WTC11 (cell line): ENCODE data around the gene SYPL2.

Experiments
- CBFB ChIP-seq: sonication (generic); formaldehyde crosslinking; IDR thresholded peaks from 2 replicates; pipeline ENCODE4 v1.8.1; 2022; ENCODE audit warnings: mild to moderate bottlenecking, low read depth, missing genetic modification reagents
- CTCF ChIP-seq: fragments of 200-600 bp; IDR thresholded peaks from 2 replicates; pipeline ENCODE4 v1.8.0; 2022; ENCODE audit warnings: antibody characterized with exemption
- ELF4 ChIP-seq: sonication (generic); formaldehyde crosslinking; IDR thresholded peaks from 2 replicates; pipeline ENCODE4 v1.8.1; 2022; ENCODE audit warnings: low read depth, mild to moderate bottlenecking, moderate library complexity, missing genetic modification reagents
- ETV6 ChIP-seq: sonication (generic); formaldehyde crosslinking; IDR thresholded peaks from 2 replicates; pipeline ENCODE4 v1.8.1; 2022; ENCODE audit warnings: mild to moderate bottlenecking, missing genetic modification reagents
- HMGXB4 ChIP-seq: sonication (generic); formaldehyde crosslinking; IDR thresholded peaks from 2 replicates; pipeline ENCODE4 v1.8.1; 2023; ENCODE audit warnings: mild to moderate bottlenecking, moderate library complexity, missing genetic modification reagents
- JUN ChIP-seq: sonication (generic); formaldehyde crosslinking; IDR thresholded peaks from 2 replicates; pipeline ENCODE4 v1.8.0; 2023; ENCODE audit warnings: mild to moderate bottlenecking, missing genetic modification reagents
- KAT7 ChIP-seq: sonication (generic); formaldehyde crosslinking; IDR thresholded peaks from 2 replicates; pipeline ENCODE4 v1.8.1; 2023; ENCODE audit warnings: missing genetic modification reagents, mild to moderate bottlenecking, borderline replicate concordance
- MAX ChIP-seq: sonication (generic); formaldehyde crosslinking; IDR thresholded peaks from 2 replicates; pipeline ENCODE4 v1.8.0; 2022; ENCODE audit warnings: mild to moderate bottlenecking, missing genetic modification reagents
- NFE2L1 ChIP-seq: sonication (generic); formaldehyde crosslinking; IDR thresholded peaks from 2 replicates; pipeline ENCODE4 v1.8.1; 2023; ENCODE audit warnings: missing genetic modification reagents
- NFYB ChIP-seq: sonication (generic); formaldehyde crosslinking; conservative IDR thresholded peaks from 2 replicates; pipeline ENCODE4 v1.8.0; 2022; ENCODE audit warnings: low read depth, missing genetic modification reagents
- NR3C1 ChIP-seq: sonication (generic); formaldehyde crosslinking; conservative IDR thresholded peaks from 2 replicates; pipeline ENCODE4 v1.8.1; 2023; ENCODE audit warnings: low read depth, mild to moderate bottlenecking, missing genetic modification reagents
- SMAD3 ChIP-seq: sonication (generic); formaldehyde crosslinking; IDR thresholded peaks from 2 replicates; pipeline ENCODE4 v1.8.0; 2022; ENCODE audit warnings: missing genetic modification reagents, mild to moderate bottlenecking, borderline replicate concordance
- ZNF219 ChIP-seq: sonication (generic); formaldehyde crosslinking; IDR thresholded peaks from 2 replicates; pipeline ENCODE4 v1.8.0; 2023; ENCODE audit warnings: missing genetic modification reagents, mild to moderate bottlenecking, borderline replicate concordance

- peak; percentile 81; the same call in 1 of the 2 replicates for TF ChIP-seq JUN (CRISPR knock-in tag)
- no peak for TF ChIP-seq KAT7
- no peak for TF ChIP-seq CTCF
- peak; percentile 57; the same call in 1 of the 2 replicates for TF ChIP-seq ETV6 (CRISPR knock-in tag)
- TF ChIP-seq NR3C1 = no peak
- no peak for TF ChIP-seq CBFB (CRISPR knock-in tag)
- TF ChIP-seq MAX = no peak
- TF ChIP-seq NFE2L1 (CRISPR knock-in tag) = no peak
- TF ChIP-seq HMGXB4 = no peak
- TF ChIP-seq SMAD3 = no peak
- TF ChIP-seq ELF4 (CRISPR knock-in tag) = no peak
- TF ChIP-seq ZNF219 (CRISPR knock-in tag) = no peak
- no peak for TF ChIP-seq NFYB (CRISPR knock-in tag)
These were observed 12.5 kb downstream of the SYPL2 start for GRCh38 chr1:109478806-109479205.
